GM19240 (cell line): ENCODE measurements around the gene RGS8.

Experiments
- DNase-seq: peaks from one replicate; pipeline ENCODE4 v3.0.0; 2011; ENCODE audit warnings: low spot score; ENCODE audit not compliant: insufficient read length

RGS8 gene

DNA sequence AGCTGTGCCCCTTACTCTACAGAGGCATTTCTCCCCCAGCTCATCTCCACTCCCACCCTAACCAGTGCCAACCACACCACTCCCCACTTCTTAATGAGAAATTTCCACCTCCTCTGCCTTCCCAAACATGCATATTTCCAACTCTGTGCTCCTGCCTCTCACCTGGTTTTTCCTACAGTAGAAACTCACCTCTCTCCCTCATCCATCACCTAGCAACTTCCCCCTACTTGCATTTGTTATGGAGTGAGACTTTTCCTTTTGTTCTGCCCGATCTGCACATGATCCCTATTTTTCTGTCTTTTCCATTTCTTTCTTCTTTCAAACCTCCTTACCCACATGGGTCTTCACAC, 11.9 kb downstream of the RGS8 start:
- no peak for DNase-seq

GRCh38 chr1:182671750-182672486, 12.5 kb downstream of the RGS8 start:
- DNase-seq = no peak

DNA sequence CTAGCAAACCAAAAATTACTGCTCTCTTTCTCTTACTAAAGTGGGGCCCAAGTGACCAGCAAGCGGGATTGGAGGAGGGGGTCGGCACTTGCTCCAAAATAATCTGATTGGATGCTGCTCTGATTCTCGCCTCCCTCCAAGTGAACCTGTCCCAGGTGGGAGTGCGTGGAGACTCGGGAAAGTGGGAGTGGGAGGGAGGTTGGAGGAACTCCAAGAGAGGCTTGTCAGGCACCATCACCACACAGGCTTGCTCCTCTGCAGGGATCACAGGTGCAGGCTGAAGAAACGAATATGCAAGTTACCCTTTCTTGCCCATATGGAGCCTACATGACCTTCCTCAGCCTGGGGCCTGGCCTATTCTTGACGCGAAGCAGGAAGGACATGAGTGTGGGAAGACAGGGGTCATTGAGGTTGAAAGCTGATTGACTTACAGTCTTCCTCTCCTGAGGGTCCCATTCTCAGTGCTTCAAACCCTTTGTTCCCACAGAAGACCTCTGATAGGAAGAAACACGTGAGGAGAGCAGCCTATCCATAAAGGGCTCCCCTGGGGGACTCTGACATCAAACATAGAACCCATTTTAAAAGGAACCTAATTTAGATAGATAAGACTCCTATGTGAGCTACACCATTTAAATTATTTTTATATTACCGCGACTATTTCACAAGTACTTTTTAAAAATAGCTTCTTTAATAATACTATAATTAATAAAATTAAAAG, 14.2 kb downstream of the RGS8 start:
- DNase-seq = no peak

GRCh38 chr1:182669266-182669665, 15.1 kb downstream of the RGS8 start:
- DNase-seq = no peak

DNA sequence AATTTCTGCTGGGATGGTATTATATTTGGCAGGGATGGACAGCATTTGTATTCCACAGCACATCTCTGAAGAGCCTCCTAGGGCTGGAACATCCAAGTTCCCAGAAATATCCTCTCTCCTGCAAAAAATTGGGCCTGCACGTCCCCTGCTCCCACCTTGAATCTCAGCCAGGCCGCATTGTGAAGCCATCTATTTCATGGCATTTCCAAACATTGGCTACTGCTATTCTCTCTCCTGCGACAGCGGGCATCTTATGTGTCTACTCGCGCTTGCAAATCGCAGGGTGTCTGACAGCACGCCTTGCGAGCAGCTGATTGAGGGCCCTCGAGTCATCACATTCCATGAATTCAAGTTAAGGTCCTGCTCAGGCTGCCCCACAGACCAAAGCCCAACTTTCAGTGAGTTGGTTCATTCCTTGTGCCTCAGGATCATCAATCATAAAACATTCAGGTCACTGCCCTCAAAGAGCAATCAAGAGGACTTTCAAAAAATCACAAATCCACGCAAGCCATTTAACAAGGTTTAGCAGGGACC, 15.8 kb downstream of the RGS8 start:
- DNase-seq = no peak

DNA sequence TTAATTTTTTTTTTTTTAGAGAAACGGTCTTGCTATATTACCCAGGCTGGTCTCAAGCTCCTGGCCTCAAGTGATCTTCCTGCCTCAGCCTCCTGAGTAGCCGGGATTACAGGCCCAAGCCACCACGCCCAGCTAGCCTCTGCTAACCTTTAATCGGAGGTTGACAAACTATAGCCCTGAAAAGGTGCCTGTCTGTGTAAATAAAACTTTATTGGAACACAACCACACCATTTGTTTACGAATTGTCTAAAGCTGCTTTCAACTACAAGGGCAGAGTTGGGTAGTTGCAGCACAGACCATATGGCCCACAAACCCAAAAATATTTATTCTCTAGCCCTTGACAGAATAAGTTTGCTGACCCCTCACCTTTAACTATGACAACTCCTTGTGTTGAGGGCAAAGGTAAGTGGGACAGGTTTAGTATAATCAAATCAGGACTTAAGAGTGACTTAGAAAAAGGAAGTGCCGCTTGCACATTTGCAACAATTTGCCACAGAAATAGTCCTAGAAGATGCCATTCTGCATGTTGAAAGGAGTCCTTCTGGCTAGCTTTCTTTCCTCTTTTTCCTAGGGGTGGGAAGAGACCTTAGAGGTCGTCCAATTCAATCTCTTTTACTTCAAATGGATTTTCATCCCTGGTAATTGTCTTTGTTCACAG, 16.4 kb downstream of the RGS8 start:
- no peak for DNase-seq

- no peak for DNase-seq
These were observed 17.7 kb downstream of the RGS8 start for GRCh38 chr1:182666706-182667105.

DNA sequence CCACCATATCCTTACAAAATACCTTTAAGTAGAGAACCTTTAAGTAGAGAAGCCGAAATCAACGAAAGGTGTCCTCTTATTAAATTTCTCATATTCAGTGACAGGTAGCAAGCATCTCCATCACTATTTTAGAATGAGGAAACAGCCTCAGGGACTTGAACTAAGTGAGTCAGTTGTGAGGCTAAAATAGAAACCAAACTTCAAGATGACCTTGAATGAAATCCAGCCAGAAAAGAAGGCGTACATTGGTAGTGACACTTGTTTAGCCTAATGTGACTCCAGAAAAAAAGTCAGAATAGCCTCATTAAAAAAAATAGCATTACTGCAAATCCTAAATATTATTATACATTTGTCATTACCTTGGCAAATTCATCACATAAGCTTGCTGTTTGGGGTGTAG, 20.1 kb downstream of the RGS8 start:
- no peak for DNase-seq

GRCh38 chr1:182662956-182663355, 21.4 kb downstream of the RGS8 start:
- DNase-seq = no peak

- DNase-seq = no peak
These were observed 22.1 kb downstream of the RGS8 start for GRCh38 chr1:182662121-182662890.

DNA sequence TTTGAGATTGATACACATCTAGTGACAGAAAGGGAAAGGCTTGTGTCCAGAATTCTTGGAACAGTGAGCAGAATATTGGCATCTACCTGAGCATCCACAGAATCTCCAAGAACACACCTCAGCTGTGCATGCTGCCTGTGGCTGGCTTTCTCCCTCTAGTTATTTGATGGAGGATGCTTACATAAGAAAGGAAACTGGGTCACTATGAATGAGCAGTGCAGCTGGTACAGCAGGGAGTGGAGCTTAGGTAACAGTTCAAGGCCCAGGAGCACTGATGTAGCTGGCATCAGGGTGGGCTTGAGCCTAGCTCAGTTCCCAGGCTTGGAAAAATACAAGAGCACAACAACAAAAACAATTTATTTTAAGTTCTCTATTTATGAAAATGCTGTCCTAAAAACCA, 26.3 kb downstream of the RGS8 start:
- DNase-seq = no peak

DNA sequence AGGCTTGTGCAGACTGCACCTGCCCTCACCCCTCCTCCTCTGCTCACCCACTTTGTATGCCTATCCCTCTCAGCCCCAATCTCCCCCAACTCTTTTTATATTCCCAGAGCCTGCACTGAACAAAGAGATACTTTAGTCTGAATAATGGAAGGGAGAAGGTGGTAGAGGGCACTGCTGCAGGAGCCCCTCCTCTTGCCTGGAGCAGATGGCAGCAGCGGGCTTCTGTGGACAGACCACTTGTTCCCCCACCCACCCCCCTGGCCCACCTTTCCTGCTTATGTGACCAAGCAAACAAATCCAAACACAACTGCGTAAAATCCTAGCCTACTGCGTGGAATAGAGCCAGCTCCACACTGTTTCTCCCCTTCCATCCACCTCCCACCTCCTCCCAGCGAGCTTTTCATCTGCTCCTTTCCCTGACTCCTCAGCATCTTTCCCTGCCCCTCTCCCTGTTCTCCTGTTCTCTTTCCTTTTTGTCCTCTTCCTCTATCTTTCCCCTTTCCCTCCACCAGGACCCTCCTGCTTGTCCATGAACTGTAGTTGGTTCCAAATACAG, 27.5 kb downstream of the RGS8 start:
- DNase-seq = no peak

- DNase-seq = no peak
These were observed 30.4 kb downstream of the RGS8 start for GRCh38 chr1:182653986-182654385.

DNA sequence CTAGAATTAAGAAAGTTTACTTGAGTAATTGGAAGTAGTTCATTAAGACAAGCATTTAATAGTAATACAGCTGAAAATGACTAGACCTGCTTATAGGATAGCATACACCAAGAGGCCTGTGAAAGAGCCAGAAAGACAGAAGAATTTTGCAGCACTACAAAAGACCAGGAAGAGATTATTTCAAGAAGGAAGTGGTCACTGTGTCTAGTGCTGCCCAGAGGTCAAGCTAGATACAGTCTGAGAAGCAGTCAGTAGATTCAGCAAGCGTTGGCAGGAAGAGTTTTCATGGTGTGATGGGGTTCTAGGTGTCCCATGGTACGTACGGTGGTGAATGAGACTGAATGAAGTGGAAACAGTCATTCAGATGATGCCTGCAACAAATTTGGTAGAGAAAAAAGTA, 31.5 kb downstream of the RGS8 start:
- no peak for DNase-seq

- no peak for DNase-seq
These were observed 33.1 kb downstream of the RGS8 start for GRCh38 chr1:182651339-182651724.

DNA sequence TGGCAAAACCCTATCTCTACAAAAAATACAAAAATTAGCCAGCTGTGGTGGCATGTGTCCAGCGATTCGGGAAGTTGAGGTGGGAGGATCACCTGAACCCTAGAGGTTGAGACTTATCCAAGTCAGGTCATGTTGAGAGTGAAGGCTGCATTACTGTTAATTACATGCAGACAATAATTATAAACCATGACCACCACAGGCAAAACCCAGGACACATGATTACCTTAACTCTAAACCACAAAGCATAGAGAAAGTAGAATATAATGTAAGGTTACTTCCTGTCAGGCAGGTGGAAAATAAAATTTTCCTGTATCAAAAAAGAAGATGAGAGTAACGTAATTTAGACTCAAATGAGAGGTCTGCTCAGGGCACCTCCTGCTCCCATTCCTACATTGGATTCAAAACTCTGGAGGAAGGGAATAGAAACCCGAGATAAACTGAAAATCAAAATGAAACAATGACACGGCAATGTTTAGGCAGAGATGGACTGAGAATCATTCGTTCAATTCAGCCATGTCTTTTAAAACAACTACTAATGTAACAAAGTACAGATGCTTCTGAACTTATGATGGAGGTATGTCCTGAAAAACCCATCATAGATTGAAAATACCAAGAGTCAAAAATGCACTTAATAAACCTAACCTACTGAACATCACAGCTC, 33.6 kb downstream of the RGS8 start:
- DNase-seq = no peak

GRCh38 chr1:182649041-182649440, 35.3 kb downstream of the RGS8 start:
- no peak for DNase-seq

DNA sequence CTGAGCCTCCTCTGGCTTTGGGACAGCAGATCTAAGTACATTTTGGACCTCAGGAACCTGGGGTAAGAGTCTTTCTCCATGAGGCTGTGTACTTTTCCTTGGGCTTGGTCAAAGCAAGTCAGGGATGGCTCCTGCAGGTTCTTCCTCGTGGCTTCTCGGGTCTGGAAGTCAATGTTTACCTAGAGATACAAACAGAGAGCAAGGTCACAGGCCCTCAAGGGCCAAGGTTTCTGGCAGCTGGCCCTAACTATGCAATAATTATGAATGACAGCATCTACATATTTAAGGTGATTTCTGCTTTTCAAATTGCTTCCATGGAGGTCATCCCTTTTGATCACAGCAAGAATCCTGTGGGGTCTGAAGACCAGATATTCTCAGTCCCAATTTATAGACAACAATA, 37.6 kb downstream of the RGS8 start:
- no peak for DNase-seq

DNA sequence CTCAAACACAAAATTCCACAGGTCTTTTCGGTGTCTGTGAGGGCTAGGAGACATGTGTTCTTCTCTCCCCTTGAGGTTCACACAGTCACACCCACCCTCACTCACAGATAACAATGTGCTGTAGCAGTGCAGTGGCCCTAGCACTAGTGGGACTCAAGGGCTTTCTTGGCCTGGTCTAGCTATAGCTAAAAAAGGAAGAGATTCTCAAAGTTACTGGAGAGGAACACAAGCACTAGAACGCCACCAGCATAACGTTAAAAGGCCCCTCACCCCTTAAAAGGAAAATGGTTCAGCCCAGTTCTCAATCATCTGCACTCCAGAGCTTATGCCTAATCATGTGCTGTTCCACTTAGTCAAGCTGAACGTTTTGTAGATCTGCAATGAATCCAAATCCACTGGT, 39.5 kb downstream of the RGS8 start:
- no peak for DNase-seq

- no peak for DNase-seq
These were observed 40.7 kb downstream of the RGS8 start for GRCh38 chr1:182643699-182644098.

- DNase-seq = no peak
These were observed 41.9 kb downstream of the RGS8 start for GRCh38 chr1:182642461-182642860.
